Caco-2 (cell line): ENCODE data around the gene SNIP1. TPM values are rescaled to one million over a fixed set of nuclear protein-coding genes. Genes with fewer than 3 reads are reported as not detected.

Experiments used
- BruUV-seq: library from RNA; stranded (reverse); fragments of 400-500 nt; replicated peaks from 2 replicates; lab custom pipeline; 2021; lab: Mats Ljungman, UMichigan
- CTCF ChIA-PET: fragments of 300-600 bp; sonication (Branson Sonifier 250); formaldehyde crosslinking; loops from one replicate; lab custom pipeline; 2022; ENCODE audit warnings: antibody characterized with exemption; lab: Charles Lee
- POLR2A ChIA-PET: fragments of 300-600 bp; sonication (Branson Sonifier 250); formaldehyde crosslinking; loops from one replicate; lab custom pipeline; 2022; ENCODE audit warnings: antibody characterized with exemption; lab: Charles Lee
- DNase-seq, 2 experiments: peaks; one replicate each; pipeline versions ENCODE4 v3.0.0 to v3.0.0-alpha.2; 2020 to 2022
- H3K27me3 ChIP-seq: replicated peaks from 2 replicates; pipeline ENCODE4 v1.6.0; 2011; ENCODE audit warnings: low read length; ENCODE audit not compliant: control insufficient read depth, insufficient read depth
- H3K36me3 ChIP-seq: 2 replicates; pipeline ENCODE4 v1.5.1; 2011; ENCODE audit warnings: low read length; ENCODE audit not compliant: control insufficient read depth, insufficient read depth
- H3K4me1 ChIP-seq: fragments of 250-450 bp; sonication (Bioruptor Pico); 2 replicates; pipeline ENCODE4 v1.5.1; 2020; ENCODE audit warnings: mild to moderate bottlenecking
- H3K4me3 ChIP-seq: 2 replicates; pipeline ENCODE4 v1.5.1; 2011; ENCODE audit warnings: low read depth, mild to moderate bottlenecking, control low read depth, low read length
- H3K9me3 ChIP-seq: fragments of 250-450 bp; sonication (Bioruptor Pico); 2 replicates; pipeline ENCODE4 v1.5.1; 2020; ENCODE audit warnings: mild to moderate bottlenecking, moderate library complexity
- H3K27ac Mint-ChIP-seq: one replicate; pipeline ENCODE4 v1.8.0; 2022; ENCODE audit warnings: mixed read lengths; ENCODE audit not compliant: unreplicated experiment
- H3K27me3 Mint-ChIP-seq: one replicate; pipeline ENCODE4 v1.8.0; 2022; ENCODE audit warnings: mixed read lengths; ENCODE audit not compliant: insufficient read depth, unreplicated experiment
- H3K36me3 Mint-ChIP-seq: one replicate; pipeline ENCODE4 v1.8.0; 2022; ENCODE audit warnings: mild to moderate bottlenecking, mixed read lengths; ENCODE audit not compliant: insufficient read depth, unreplicated experiment
- H3K4me1 Mint-ChIP-seq: one replicate; pipeline ENCODE4 v1.8.0; 2022; ENCODE audit warnings: low read depth, mixed read lengths; ENCODE audit not compliant: unreplicated experiment
- H3K4me3 Mint-ChIP-seq: one replicate; pipeline ENCODE4 v1.8.0; 2022; ENCODE audit warnings: mild to moderate bottlenecking, moderate library complexity, mixed read lengths; ENCODE audit not compliant: unreplicated experiment
- H3K9me3 Mint-ChIP-seq: one replicate; pipeline ENCODE4 v1.8.0; 2022; ENCODE audit warnings: mixed read lengths; ENCODE audit not compliant: unreplicated experiment
- CTCF ChIP-seq, 2 experiments: fragments of 200-600 bp in 1 of 2; IDR thresholded peaks; 1 replicate in 1 of 2; 2 replicates in 1 of 2; pipeline versions ENCODE4 v1.5.1 to v1.8.0; 2011 to 2022; ENCODE audit warnings: antibody characterized with exemption in 1 of 2, control low read depth in 1 of 2, inconsistent platforms in 1 of 2, low read depth in 1 of 2, low read length in 1 of 2, mild to moderate bottlenecking in 1 of 2, moderate library complexity in 1 of 2; ENCODE audit not compliant: insufficient read depth in 1 of 2, severe bottlenecking in 1 of 2, unreplicated experiment in 1 of 2
- intact Hi-C: fragments of 100-400 bp; cut with micrococcal nuclease; formaldehyde crosslinking; loops from one replicate; pipeline ENCODE4 v1.10.0; 2022; ENCODE audit not compliant: unreplicated experiment
- total RNA-seq: library from RNA; stranded (reverse); gene quantifications from 2 replicates; pipeline ENCODE4 v1.2.3, GENCODE V29; 2022

The SNIP1 gene
- total RNA-seq, 1 experiment from 2014 or later: 13.7 TPM

- peaks cover 10% of the 10 kb centered on the region; the same call in 1 of the 2 replicates for H3K4me1 ChIP-seq
- no peaks in the 10 kb centered on the region for H3K27me3 ChIP-seq
- Mint-ChIP-seq H3K9me3 (no peaks in the 10 kb centered on the region), H3K4me3 (peak overlapping the region; percentile 84), H3K27ac (peak overlapping the region; percentile 84), H3K36me3 (peaks cover 11% of the 10 kb centered on the region), H3K27me3 (no peaks in the 10 kb centered on the region), H3K4me1 (peaks cover 14% of the 10 kb centered on the region)
- no peaks in the 10 kb centered on the region for H3K36me3 ChIP-seq
- H3K9me3 ChIP-seq: no peaks in the 10 kb centered on the region
- intact Hi-C loops: loop anchor here (2.0 kb wide), 1 partner anchor 19 kb away; no protein-coding TSS in a partner anchor
- DNase-seq: no peak
- POLR2A ChIA-PET: interaction anchor here (0.7 to 1.6 kb wide), 4 partner anchors 28 to 175 kb away, joined by 3 to 6 read pairs (median 4); partner anchors contain the start of gene SNIP1
- peak overlapping the region; percentile 69 for H3K4me3 ChIP-seq
- BruUV-seq: TSS peak; percentile 93
- TF ChIP-seq CTCF (IDR thresholded peaks at IDR 0.05; ENCODE audit: insufficient read depth in 1 of 2, low read depth in 1 of 2, low read length in 1 of 2, severe bottlenecking in 1 of 2, unreplicated experiment in 1 of 2): no peak
- CTCF ChIA-PET: interaction anchor here (0.5 to 1.7 kb wide), 7 partner anchors 12 to 531 kb away, joined by 3 to 6 read pairs (median 4); partner anchors contain the start of genes GNL2 and POU3F1
Measured at GRCh38 chr1:37515185-37516034, 38.7 kb downstream of the SNIP1 start.

- ChIA-PET POLR2A (interaction anchor here (0.6 to 1.6 kb wide), 7 partner anchors 27 to 1485 kb away, joined by 3 to 6 read pairs (median 4); partner anchors contain the start of genes SNIP1 and ZC3H12A), CTCF (interaction anchor here (0.5 to 1.7 kb wide), 8 partner anchors 11 to 1492 kb away, joined by 3 to 6 read pairs (median 4); partner anchors contain the start of genes GNL2 and POU3F1)
- H3K27me3 ChIP-seq: no peaks in the 10 kb centered on the region
- H3K4me3 Mint-ChIP-seq: peak within 1 kb of the TSS; percentile 84
- H3K4me3 ChIP-seq: peak within 1 kb of the TSS; percentile 69
- no peaks in the 10 kb centered on the region for H3K36me3 ChIP-seq
- H3K4me1 ChIP-seq: peaks cover 10% of the 10 kb centered on the region; the same call in 1 of the 2 replicates
- no peaks in the 10 kb centered on the region for H3K27me3 Mint-ChIP-seq
- H3K9me3 Mint-ChIP-seq: no peaks in the 10 kb centered on the region
- TF ChIP-seq CTCF (IDR thresholded peaks at IDR 0.05; ENCODE audit: insufficient read depth in 1 of 2, low read depth in 1 of 2, low read length in 1 of 2, severe bottlenecking in 1 of 2, unreplicated experiment in 1 of 2): peak in 1 of 2 experiments; percentile 68
- no TSS peak for BruUV-seq
- peak within 1 kb of the TSS; percentile 84 for H3K27ac Mint-ChIP-seq
- H3K4me1 Mint-ChIP-seq: peaks cover 14% of the 10 kb centered on the region
- no peaks in the 10 kb centered on the region for H3K9me3 ChIP-seq
- DNase-seq: peak; percentile 69 to 84
- peaks cover 11% of the 10 kb centered on the region for H3K36me3 Mint-ChIP-seq
- intact Hi-C loops: loop anchor here (2.0 kb wide), 1 partner anchor 20 kb away; no protein-coding TSS in a partner anchor
Measured at GRCh38 chr1:37514350-37515184, 39.5 kb downstream of the SNIP1 start, which contains the start of gene MEAF6. TSS of gene MEAF6 (minus strand) at chr1:37514766. CDS start at chr1:37514746, 20 bp downstream.
